ENCODE data around the gene EPSTI1.

The EPSTI1 gene

GRCh38 chr13:42895776-42896175 is 96.3 kb downstream of the EPSTI1 start:
- no peak for DNase-seq (ENCODE audit: low spot score)
- no peak for TF ChIP-seq CTCF (conservative IDR thresholded peaks at IDR 0.05; ENCODE audit: low read depth)
- CTCF ChIA-PET, result interaction anchor here (1.1 kb wide), 1 partner anchor 15 kb away, joined by 4 read pairs; no protein-coding TSS in a partner anchor
- POLR2A ChIA-PET (ENCODE audit: low non-redundant PET), result no interaction called here
- no peak overlapping the region for H3K27ac ChIP-seq

- TF ChIP-seq CTCF (conservative IDR thresholded peaks at IDR 0.05; ENCODE audit: low read depth), result no peak
- DNase-seq (ENCODE audit: low spot score), result peak; percentile 10
- no peak overlapping the region for H3K27ac ChIP-seq
- POLR2A ChIA-PET (ENCODE audit: low non-redundant PET), result no interaction called here
- CTCF ChIA-PET, result interaction anchor here (1.1 kb wide), 1 partner anchor 14 kb away, joined by 4 read pairs; no protein-coding TSS in a partner anchor
Observed at GRCh38 chr13:42894765-42895243, 97.2 kb downstream of the EPSTI1 start.

GRCh38 chr13:42893214-42893671 is 98.8 kb downstream of the EPSTI1 start:
- peak; percentile 20 for DNase-seq (ENCODE audit: low spot score)

GRCh38 chr13:42892760-42893159 is 99.3 kb downstream of the EPSTI1 start:
- DNase-seq (ENCODE audit: low spot score), result peak; percentile 57
- H3K27ac ChIP-seq, result no peak overlapping the region
- TF ChIP-seq CTCF (conservative IDR thresholded peaks at IDR 0.05; ENCODE audit: low read depth), result no peak
- ChIA-PET POLR2A (ENCODE audit: low non-redundant PET) (no interaction called here), CTCF (no interaction called here)

More at GRCh38 chr13:42893214-42893671, 98.8 kb downstream of the EPSTI1 start:
- no peak overlapping the region for H3K27ac ChIP-seq
- TF ChIP-seq CTCF (conservative IDR thresholded peaks at IDR 0.05; ENCODE audit: low read depth), result no peak
- POLR2A ChIA-PET (ENCODE audit: low non-redundant PET), result no interaction called here
- CTCF ChIA-PET, result no interaction called here

GRCh38 chr13:42891591-42891990 is 100.5 kb downstream of the EPSTI1 start:
- TF ChIP-seq CTCF (conservative IDR thresholded peaks at IDR 0.05; ENCODE audit: low read depth), result no peak
- CTCF ChIA-PET, result no interaction called here
- no peak for DNase-seq (ENCODE audit: low spot score)
- H3K27ac ChIP-seq, result no peak overlapping the region
- POLR2A ChIA-PET (ENCODE audit: low non-redundant PET), result no interaction called here

- POLR2A ChIA-PET (ENCODE audit: low non-redundant PET), result no interaction called here
- CTCF ChIA-PET, result interaction anchor here (0.6 kb wide), 1 partner anchor 106 kb away, joined by 6 read pairs; the partner anchor contains the start of gene EPSTI1
- no peak overlapping the region for H3K27ac ChIP-seq
- DNase-seq (ENCODE audit: low spot score), result no peak
- TF ChIP-seq CTCF (conservative IDR thresholded peaks at IDR 0.05; ENCODE audit: low read depth), result no peak
Observed at GRCh38 chr13:42885325-42885724, 106.7 kb downstream of the EPSTI1 start.

Measured in RWPE1 (cell line).